HepG2 (cell line): Measurements from ENCODE around the gene TLCD1. TPM values are rescaled to one million over a fixed set of nuclear protein-coding genes. Genes with fewer than 3 reads are reported as not detected.

Experiments
- CSRNP1 ChIP-seq: sonication (generic); formaldehyde crosslinking; IDR thresholded peaks from 2 replicates; pipeline ENCODE4 v1.8.1; 2023; ENCODE audit warnings: mild to moderate bottlenecking, missing genetic modification reagents
- FOXA3 ChIP-seq: IDR thresholded peaks from 2 replicates; pipeline ENCODE4 v1.6.1; 2016; ENCODE audit warnings: missing genetic modification reagents, missing compliant biosample characterization
- TBX2 ChIP-seq: sonication (generic); formaldehyde crosslinking; IDR thresholded peaks from 2 replicates; pipeline ENCODE4 v1.5.0; 2020; ENCODE audit warnings: missing genetic modification reagents, mild to moderate bottlenecking, borderline replicate concordance
- ZNF142 ChIP-seq: sonication (generic); formaldehyde crosslinking; IDR thresholded peaks from 2 replicates; pipeline ENCODE4 v1.4.0; 2020; ENCODE audit warnings: missing genetic modification reagents
- ZNF646 ChIP-seq: sonication (generic); formaldehyde crosslinking; IDR thresholded peaks from 2 replicates; pipeline ENCODE4 v1.9.0; 2021; ENCODE audit warnings: mild to moderate bottlenecking, missing genetic modification reagents
- polyA plus RNA-seq, 8 experiments: library from polyadenylated mRNA; depleted of rRNA in 3 of 8; stranded (reverse) in 7 of 8; unstranded in 1 of 8; fragments of >200 nt; fragmentation: Illumina TruSeq in 4 of 8; extraction: Trizol in 4 of 8; gene quantifications; 2 replicates each; pipeline versions ENCODE4 v1.2.1 to v1.2.3, GENCODE V29; 2011 to 2016; ENCODE audit warnings: low read depth in 4 of 8, missing spikeins in 1 of 8, mixed read lengths in 1 of 8; ENCODE audit not compliant: insufficient read depth in 1 of 8
- total RNA-seq, 5 experiments: library from RNA; depleted of rRNA; stranded (reverse); fragments of >200 nt; fragmentation: Illumina TruSeq; extraction: Trizol; gene quantifications; 2 replicates each; pipeline ENCODE4 v1.2.3, GENCODE V29; 2016; ENCODE audit warnings: low read depth in 1 of 5
- TF ChIP-seq, protein P1 (sequence below): IDR thresholded peaks from 2 replicates; pipeline ENCODE4 v1.4.0; 2020; ENCODE audit warnings: mild to moderate bottlenecking, missing genetic modification reagents
- TF ChIP-seq, protein P2 (sequence below): sonication (generic); formaldehyde crosslinking; IDR thresholded peaks from 2 replicates; pipeline ENCODE4 v1.4.0; 2020; ENCODE audit warnings: missing genetic modification reagents

Gene TLCD1
- total and polyA plus RNA-seq, 2 of the 13 experiments (the other 11 are each of a cell fraction or from before 2014, with no cell fraction given) = 14.9 to 19.6 TPM

GRCh38 chr17:28710861-28711722, 14.9 kb downstream of the TLCD1 start (continued):
- TF ChIP-seq ZNF142 (CRISPR knock-in tag) (peak; percentile 62), FOXA3 (0 out of 2 replicates have a peak, but pooled peaks have one; percentile 28), TBX2 (peak; percentile 56), ZNF646 (CRISPR knock-in tag) (no peak), CSRNP1 (CRISPR knock-in tag) (no peak; the same call in 1 of the 2 replicates)
- TF ChIP-seq, protein P1, sequence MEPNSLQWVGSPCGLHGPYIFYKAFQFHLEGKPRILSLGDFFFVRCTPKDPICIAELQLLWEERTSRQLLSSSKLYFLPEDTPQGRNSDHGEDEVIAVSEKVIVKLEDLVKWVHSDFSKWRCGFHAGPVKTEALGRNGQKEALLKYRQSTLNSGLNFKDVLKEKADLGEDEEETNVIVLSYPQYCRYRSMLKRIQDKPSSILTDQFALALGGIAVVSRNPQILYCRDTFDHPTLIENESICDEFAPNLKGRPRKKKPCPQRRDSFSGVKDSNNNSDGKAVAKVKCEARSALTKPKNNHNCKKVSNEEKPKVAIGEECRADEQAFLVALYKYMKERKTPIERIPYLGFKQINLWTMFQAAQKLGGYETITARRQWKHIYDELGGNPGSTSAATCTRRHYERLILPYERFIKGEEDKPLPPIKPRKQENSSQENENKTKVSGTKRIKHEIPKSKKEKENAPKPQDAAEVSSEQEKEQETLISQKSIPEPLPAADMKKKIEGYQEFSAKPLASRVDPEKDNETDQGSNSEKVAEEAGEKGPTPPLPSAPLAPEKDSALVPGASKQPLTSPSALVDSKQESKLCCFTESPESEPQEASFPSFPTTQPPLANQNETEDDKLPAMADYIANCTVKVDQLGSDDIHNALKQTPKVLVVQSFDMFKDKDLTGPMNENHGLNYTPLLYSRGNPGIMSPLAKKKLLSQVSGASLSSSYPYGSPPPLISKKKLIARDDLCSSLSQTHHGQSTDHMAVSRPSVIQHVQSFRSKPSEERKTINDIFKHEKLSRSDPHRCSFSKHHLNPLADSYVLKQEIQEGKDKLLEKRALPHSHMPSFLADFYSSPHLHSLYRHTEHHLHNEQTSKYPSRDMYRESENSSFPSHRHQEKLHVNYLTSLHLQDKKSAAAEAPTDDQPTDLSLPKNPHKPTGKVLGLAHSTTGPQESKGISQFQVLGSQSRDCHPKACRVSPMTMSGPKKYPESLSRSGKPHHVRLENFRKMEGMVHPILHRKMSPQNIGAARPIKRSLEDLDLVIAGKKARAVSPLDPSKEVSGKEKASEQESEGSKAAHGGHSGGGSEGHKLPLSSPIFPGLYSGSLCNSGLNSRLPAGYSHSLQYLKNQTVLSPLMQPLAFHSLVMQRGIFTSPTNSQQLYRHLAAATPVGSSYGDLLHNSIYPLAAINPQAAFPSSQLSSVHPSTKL (CRISPR knock-in tag) = peak; percentile 66
- TF ChIP-seq, protein P2, sequence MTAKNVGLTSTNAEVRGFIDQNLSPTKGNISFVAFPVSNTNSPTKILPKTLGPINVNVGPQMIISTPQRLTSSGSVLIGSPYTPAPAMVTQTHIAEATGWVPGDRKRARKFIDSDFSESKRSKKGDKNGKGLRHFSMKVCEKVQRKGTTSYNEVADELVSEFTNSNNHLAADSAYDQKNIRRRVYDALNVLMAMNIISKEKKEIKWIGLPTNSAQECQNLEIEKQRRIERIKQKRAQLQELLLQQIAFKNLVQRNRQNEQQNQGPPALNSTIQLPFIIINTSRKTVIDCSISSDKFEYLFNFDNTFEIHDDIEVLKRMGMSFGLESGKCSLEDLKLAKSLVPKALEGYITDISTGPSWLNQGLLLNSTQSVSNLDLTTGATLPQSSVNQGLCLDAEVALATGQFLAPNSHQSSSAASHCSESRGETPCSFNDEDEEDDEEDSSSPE (CRISPR knock-in tag) = peak; percentile 86
